Thymus (tissue), 11 donors: ENCODE measurements around the gene RNH1. TPM values are rescaled to one million over a fixed set of nuclear protein-coding genes. Genes with fewer than 3 reads are reported as not detected.

Experiments
- DNase-seq, 9 donors: peaks; one replicate each; pipeline ENCODE4 v3.0.0-alpha.2; 2013; ENCODE audit warnings: low spot score in 9 of 9, low read depth in 6 of 9, missing footprints in 1 of 9
- H3K27ac ChIP-seq, 2 donors: one replicate each; pipeline ENCODE4 v1.5.1; 2013; ENCODE audit warnings: control low read depth in 1 of 2, low read depth in 1 of 2, low read length in 1 of 2, mild to moderate bottlenecking in 1 of 2, moderate library complexity in 1 of 2
- H3K27me3 ChIP-seq, 2 donors: one replicate each; pipeline ENCODE4 v1.5.1; 2013; ENCODE audit warnings: low read length in 1 of 2; ENCODE audit not compliant: control insufficient read depth in 2 of 2, insufficient read depth in 1 of 2
- H3K36me3 ChIP-seq, 2 donors: one replicate each; pipeline ENCODE4 v1.5.1; 2013; ENCODE audit warnings: low read length in 1 of 2, mild to moderate bottlenecking in 1 of 2, moderate library complexity in 1 of 2; ENCODE audit not compliant: control insufficient read depth in 2 of 2, insufficient read depth in 2 of 2
- H3K4me1 ChIP-seq, 2 donors: one replicate each; pipeline ENCODE4 v1.5.1; 2013; ENCODE audit warnings: low read length in 2 of 2; ENCODE audit not compliant: control insufficient read depth in 2 of 2, insufficient read depth in 2 of 2
- H3K4me3 ChIP-seq, 2 donors: one replicate each; pipeline ENCODE4 v1.5.1; 2013; ENCODE audit warnings: low read length in 2 of 2, control low read depth in 1 of 2, mild to moderate bottlenecking in 1 of 2
- H3K9me3 ChIP-seq, 2 donors: one replicate each; pipeline ENCODE4 v1.5.1; 2013; ENCODE audit warnings: low read length in 1 of 2, mild to moderate bottlenecking in 1 of 2; ENCODE audit not compliant: control insufficient read depth in 2 of 2, insufficient read depth in 1 of 2
- WGBS: extraction: QIAGEN DNeasy Blood & Tissue Kit; methylation state at CpG from one replicate; pipeline ENCODE4 v1.1.7; 2013; 5-methylcytosine and 5-hydroxymethylcytosine counted together
- polyA plus RNA-seq: library from polyadenylated mRNA; stranded (reverse); fragments of 200-250 nt; gene quantifications from one replicate; pipeline ENCODE4 v1.2.3, GENCODE V29; 2013
- total RNA-seq: library from RNA; stranded (reverse); fragments of 120-200 nt; gene quantifications from one replicate; pipeline ENCODE4 v1.2.4, GENCODE V29; 2013
- donor health status: healthy.

RNH1 gene
- total and polyA plus RNA-seq, 2 donors = 79.2 to 114 TPM

DNA sequence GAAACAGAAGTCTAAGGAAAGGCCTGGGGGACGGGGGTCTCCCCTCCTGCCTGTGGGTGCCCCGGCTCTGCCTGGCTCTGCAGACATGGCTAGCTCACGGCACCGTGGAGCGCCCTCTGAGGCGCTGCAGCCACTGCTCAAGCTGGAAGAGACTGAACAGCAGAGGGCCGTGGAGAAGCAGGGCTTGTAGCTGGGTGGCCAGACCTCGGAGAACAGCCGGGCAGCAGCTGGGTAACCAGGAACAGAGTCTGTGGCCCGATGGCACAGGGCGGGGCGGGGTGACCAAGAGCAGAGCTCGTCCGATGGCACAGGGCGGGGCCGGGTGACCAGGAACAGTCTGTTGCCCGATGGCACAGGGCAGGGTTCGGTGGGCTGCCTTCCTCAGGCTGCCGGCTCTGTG lies 18.1 kb downstream of the RNH1 start:
- H3K9me3 ChIP-seq = no peaks in the 10 kb centered on the region
- no peak for DNase-seq
- 98% methylated on average over 19 of the region's 19 CpGs for WGBS
- no peaks in the 10 kb centered on the region for H3K4me1 ChIP-seq
- no peak overlapping the region for H3K27ac ChIP-seq
- peaks cover 8 to 38% of the 10 kb centered on the region in 2 donors for H3K36me3 ChIP-seq
- H3K4me3 ChIP-seq = no peak overlapping the region
- H3K27me3 ChIP-seq = no peaks in the 10 kb centered on the region

DNA sequence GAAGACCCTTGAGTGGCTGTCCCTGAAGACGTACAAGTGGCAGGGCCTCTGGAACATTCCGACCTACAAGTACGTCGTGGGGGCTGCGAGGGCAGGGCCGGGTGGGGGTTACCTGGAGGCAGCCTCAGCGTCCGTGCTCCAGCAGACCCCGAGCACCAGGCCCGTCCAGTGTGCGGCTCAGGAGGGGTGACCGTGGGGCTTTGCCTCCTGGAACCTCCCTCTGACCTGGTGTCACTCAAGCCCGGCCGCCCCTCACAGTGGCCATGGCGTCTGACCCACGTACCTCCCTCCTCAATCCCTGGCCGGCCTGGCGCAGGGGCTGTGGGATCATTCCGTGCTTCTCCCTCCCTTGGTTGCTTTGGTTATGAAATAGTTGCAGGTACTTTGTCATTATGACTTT lies 18.5 kb downstream of the RNH1 start:
- H3K27ac ChIP-seq = no peak overlapping the region
- DNase-seq = no peak
- H3K4me3 ChIP-seq = no peak overlapping the region
- WGBS = 98% methylated on average over 19 of the region's 19 CpGs
- no peaks in the 10 kb centered on the region for H3K9me3 ChIP-seq
- peaks cover 8 to 33% of the 10 kb centered on the region in 2 donors for H3K36me3 ChIP-seq
- no peaks in the 10 kb centered on the region for H3K4me1 ChIP-seq
- no peaks in the 10 kb centered on the region for H3K27me3 ChIP-seq

- H3K4me3 ChIP-seq = no peak overlapping the region
- H3K9me3 ChIP-seq = no peaks in the 10 kb centered on the region
- H3K27ac ChIP-seq = no peak overlapping the region
- WGBS = 94% methylated on average over 25 of the region's 25 CpGs
- H3K4me1 ChIP-seq = no peaks in the 10 kb centered on the region
- H3K36me3 ChIP-seq = peaks cover 8 to 33% of the 10 kb centered on the region in 2 donors
- no peak for DNase-seq
- H3K27me3 ChIP-seq = no peaks in the 10 kb centered on the region
Observed at GRCh38 chr11:488062-488461, 19.0 kb downstream of the RNH1 start.

DNA sequence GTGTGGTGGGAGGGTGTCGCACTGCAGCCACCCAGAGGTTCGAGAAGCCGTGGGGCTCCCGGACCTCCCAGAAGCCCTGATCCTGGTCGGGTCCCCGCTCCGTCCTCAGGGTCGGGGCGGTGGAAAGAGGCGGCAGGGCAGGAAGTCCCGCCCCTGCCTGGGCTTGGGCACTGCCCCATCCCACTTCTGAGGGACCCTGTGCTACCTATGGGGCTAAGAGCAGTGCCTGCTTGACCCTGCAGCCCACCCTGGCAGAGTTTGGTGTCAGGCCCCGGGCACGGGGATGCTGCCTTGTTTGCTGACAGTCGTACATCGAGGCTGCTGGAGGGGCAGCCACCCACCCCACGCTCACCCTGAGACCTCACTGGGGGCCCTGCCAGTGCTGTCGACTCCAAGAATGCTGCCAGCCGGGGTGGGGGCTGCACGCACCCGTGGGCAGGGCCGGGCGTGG lies 19.4 kb downstream of the RNH1 start:
- no peaks in the 10 kb centered on the region for H3K9me3 ChIP-seq
- no peak overlapping the region for H3K27ac ChIP-seq
- 98% methylated on average over 22 of the region's 22 CpGs for WGBS
- no peaks in the 10 kb centered on the region for H3K4me1 ChIP-seq
- H3K27me3 ChIP-seq = no peaks in the 10 kb centered on the region
- DNase-seq = no peak
- no peak overlapping the region for H3K4me3 ChIP-seq
- peaks cover 4 to 29% of the 10 kb centered on the region in 2 donors for H3K36me3 ChIP-seq

GRCh38 chr11:486189-486588 lies 20.9 kb downstream of the RNH1 start:
- H3K4me1 ChIP-seq = no peaks in the 10 kb centered on the region
- H3K27me3 ChIP-seq = no peaks in the 10 kb centered on the region
- H3K36me3 ChIP-seq = peaks cover 2 to 25% of the 10 kb centered on the region in 2 donors
- no peak overlapping the region for H3K4me3 ChIP-seq
- WGBS = 98% methylated on average over 23 of the region's 23 CpGs
- peaks cover 0 to 6% of the 10 kb centered on the region in 2 donors for H3K9me3 ChIP-seq
- no peak for DNase-seq
- no peak overlapping the region for H3K27ac ChIP-seq

- H3K9me3 ChIP-seq = peaks cover 0 to 6% of the 10 kb centered on the region in 2 donors
- no peaks in the 10 kb centered on the region for H3K27me3 ChIP-seq
- no peak overlapping the region for H3K27ac ChIP-seq
- peaks cover 0 to 10% of the 10 kb centered on the region in 2 donors for H3K36me3 ChIP-seq
- 98% methylated on average over 38 of the region's 38 CpGs for WGBS
- no peak overlapping the region for H3K4me3 ChIP-seq
- H3K4me1 ChIP-seq = no peaks in the 10 kb centered on the region
- no peak for DNase-seq
Observed at GRCh38 chr11:484616-485015, 22.4 kb downstream of the RNH1 start.

- no peaks in the 10 kb centered on the region for H3K27me3 ChIP-seq
- H3K9me3 ChIP-seq = peaks cover 0 to 6% of the 10 kb centered on the region in 2 donors
- peaks cover 0 to 13% of the 10 kb centered on the region in 2 donors for H3K36me3 ChIP-seq
- WGBS = 86% methylated on average over 13 of the region's 13 CpGs
- no peak for DNase-seq
- no peaks in the 10 kb centered on the region for H3K4me1 ChIP-seq
- H3K27ac ChIP-seq = no peak overlapping the region
- H3K4me3 ChIP-seq = no peak overlapping the region
Observed at GRCh38 chr11:479311-479710, 27.7 kb downstream of the RNH1 start.

DNA sequence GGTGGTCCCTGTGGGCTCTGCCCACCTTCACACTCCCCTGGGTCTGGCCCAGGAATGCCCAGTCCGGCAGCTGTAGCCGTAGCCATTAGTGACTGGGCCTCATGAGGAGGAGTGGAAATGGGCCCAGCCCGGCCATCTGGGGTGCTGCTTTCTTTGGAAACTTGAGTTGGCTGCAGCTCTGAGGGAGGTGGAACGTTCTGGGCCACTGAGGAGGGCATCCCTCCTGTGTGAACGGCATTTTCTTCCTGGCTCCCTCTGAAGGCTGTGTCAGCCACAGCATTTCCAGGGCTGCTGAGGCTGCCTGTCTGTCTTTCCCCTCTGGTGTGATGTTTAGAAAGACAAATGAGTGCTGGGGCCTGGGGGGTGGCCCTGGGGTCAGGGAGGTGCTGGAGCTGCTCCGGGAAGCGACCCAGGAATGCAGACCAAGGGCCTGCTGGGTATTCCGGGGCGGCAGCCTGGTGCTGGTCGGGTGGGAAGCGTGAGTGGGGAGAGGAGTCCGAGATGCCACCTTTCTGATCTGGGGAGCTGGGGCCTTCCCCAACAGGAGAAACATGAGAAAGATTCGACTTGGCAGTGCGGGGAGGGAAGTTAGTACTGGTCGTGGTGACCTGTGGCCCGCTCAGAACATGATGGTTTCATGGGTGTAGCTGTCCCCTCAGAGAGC lies 29.9 kb downstream of the RNH1 start:
- peaks cover 0 to 2% of the 10 kb centered on the region in 2 donors for H3K9me3 ChIP-seq
- no peak for DNase-seq
- H3K4me3 ChIP-seq = no peak overlapping the region
- H3K4me1 ChIP-seq = no peaks in the 10 kb centered on the region
- no peak overlapping the region for H3K27ac ChIP-seq
- H3K36me3 ChIP-seq = peaks cover 0 to 16% of the 10 kb centered on the region in 2 donors
- H3K27me3 ChIP-seq = no peaks in the 10 kb centered on the region
- WGBS = 95% methylated on average over 16 of the region's 16 CpGs

DNA sequence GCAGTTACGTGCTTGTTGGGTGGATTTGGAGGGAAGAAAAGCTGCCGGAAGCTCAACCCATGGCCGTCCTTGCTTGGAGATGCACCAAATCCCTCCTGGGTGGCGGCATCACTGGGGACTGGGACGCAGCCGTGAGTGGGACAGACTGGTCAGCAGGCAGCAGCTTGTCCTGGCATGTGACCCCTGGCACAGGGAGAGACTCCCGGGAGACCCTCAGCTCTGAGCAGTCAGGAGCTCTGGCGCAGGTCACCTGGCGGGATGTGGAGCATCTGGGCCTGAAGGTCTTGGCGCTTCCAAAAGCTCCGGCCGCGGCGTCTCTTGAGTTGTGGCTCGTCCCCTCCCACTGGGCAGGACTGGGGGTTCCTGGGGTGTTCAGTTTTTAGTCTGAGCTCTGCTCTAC lies 30.6 kb downstream of the RNH1 start:
- WGBS = 98% methylated on average over 15 of the region's 15 CpGs
- H3K4me1 ChIP-seq = no peaks in the 10 kb centered on the region
- peaks cover 0 to 16% of the 10 kb centered on the region in 2 donors for H3K36me3 ChIP-seq
- H3K4me3 ChIP-seq = no peak overlapping the region
- H3K27me3 ChIP-seq = no peaks in the 10 kb centered on the region
- H3K27ac ChIP-seq = no peak overlapping the region
- H3K9me3 ChIP-seq = no peaks in the 10 kb centered on the region
- no peak for DNase-seq
